H1 (cell line): ENCODE measurements around the gene RRBP1. TPM values are rescaled to one million over a fixed set of nuclear protein-coding genes. Genes with fewer than 3 reads are reported as not detected.
A peak's percentile ranks its signal among the peaks of the same experiment; 100 is the strongest.

Experiments
- CTCF ChIA-PET: fragments of 300-600 bp; sonication (Branson Sonifier 250); formaldehyde crosslinking; loops from one replicate; lab custom pipeline; 2021; ENCODE audit not compliant: partially characterized antibody; lab: Charles Lee
- POLR2A ChIA-PET: fragments of 300-600 bp; sonication (Branson Sonifier 250); formaldehyde crosslinking; loops from one replicate; lab custom pipeline; 2021; ENCODE audit warnings: inconsistent platforms; ENCODE audit not compliant: partially characterized antibody; lab: Charles Lee
- DNase-seq, 2 experiments: peaks; one replicate each; pipeline versions ENCODE4 v3.0.0 to v3.0.0-alpha.2; 2010 to 2022; ENCODE audit warnings: low spot score in 2 of 2, low read depth in 1 of 2, mixed read lengths in 1 of 2
- FAIRE-seq: peaks from 2 replicates; lab custom pipeline; 2011; peaks lifted over from hg19 to GRCh38; lab: Jason Lieb, UNC
- H2AFZ ChIP-seq: 2 replicates; pipeline ENCODE4 v1.8.1; 2012; ENCODE audit warnings: low read length, inconsistent platforms
- H2AK5ac ChIP-seq: 2 replicates; pipeline ENCODE4 v1.6.1; 2013; ENCODE audit warnings: low read depth, low read length
- H2BK120ac ChIP-seq: replicated peaks from 2 replicates; pipeline ENCODE3; 2013; ENCODE audit warnings: low read depth, low read length, inconsistent platforms
- H2BK12ac ChIP-seq: 2 replicates; pipeline ENCODE4 v1.6.1; 2013; ENCODE audit warnings: low read depth, low read length
- H2BK15ac ChIP-seq: 2 replicates; pipeline ENCODE4 v1.6.1; 2013; ENCODE audit warnings: low read length
- H2BK20ac ChIP-seq: 2 replicates; pipeline ENCODE4 v1.6.1; 2013; ENCODE audit warnings: low read length
- H2BK5ac ChIP-seq: 2 replicates; pipeline ENCODE4 v1.6.1; 2013; ENCODE audit warnings: low read depth, low read length
- H3K14ac ChIP-seq: 2 replicates; pipeline ENCODE4 v1.6.1; 2013; ENCODE audit warnings: inconsistent platforms; ENCODE audit not compliant: insufficient read length
- H3K18ac ChIP-seq: 2 replicates; pipeline ENCODE4 v1.6.1; 2013; ENCODE audit warnings: low read length; ENCODE audit errors: extremely low read depth
- H3K23ac ChIP-seq: 2 replicates; pipeline ENCODE4 v1.6.1; 2013; ENCODE audit warnings: inconsistent platforms; ENCODE audit not compliant: insufficient read length
- H3K23me2 ChIP-seq: 2 replicates; pipeline ENCODE4 v1.6.1; 2013; ENCODE audit warnings: low read depth, low read length
- H3K27ac ChIP-seq: 2 replicates; pipeline ENCODE4 v1.6.1; 2011; ENCODE audit warnings: low read depth, low read length, inconsistent platforms
- H3K27me3 ChIP-seq, 4 experiments: replicated peaks in 1 of 4; 1 replicate in 1 of 4; 2 replicates in 3 of 4; pipeline versions ENCODE4 v1.6.1 to v1.8.1; 2011 to 2013; ENCODE audit warnings: low read length in 3 of 4, mild to moderate bottlenecking in 3 of 4, inconsistent platforms in 2 of 4, mixed read lengths in 2 of 4, moderate library complexity in 1 of 4; ENCODE audit not compliant: control insufficient read depth in 3 of 4, insufficient read depth in 3 of 4; ENCODE audit errors: extremely low read depth in 1 of 4
- H3K36me3 ChIP-seq, 4 experiments: 2 replicates each; pipeline versions ENCODE4 v1.6.1 to v1.8.1; 2011 to 2013; ENCODE audit warnings: mild to moderate bottlenecking in 4 of 4, low read length in 3 of 4, moderate library complexity in 2 of 4, control low read depth in 1 of 4, inconsistent platforms in 1 of 4; ENCODE audit not compliant: insufficient read depth in 4 of 4, control insufficient read depth in 2 of 4
- H3K4ac ChIP-seq: replicated peaks from 2 replicates; pipeline ENCODE3; 2013; ENCODE audit warnings: low read length, low read depth, mixed read lengths, inconsistent platforms; ENCODE audit not compliant: insufficient read length
- H3K4me1 ChIP-seq, 4 experiments: replicated peaks in 1 of 4; 1 replicate in 1 of 4; 2 replicates in 3 of 4; pipeline versions ENCODE4 v1.6.1 to v1.8.1; 2011 to 2013; ENCODE audit warnings: low read length in 3 of 4, inconsistent platforms in 2 of 4, mixed read lengths in 1 of 4; ENCODE audit not compliant: insufficient read depth in 4 of 4, control insufficient read depth in 3 of 4
- H3K4me2 ChIP-seq, 2 experiments: 2 replicates each; pipeline versions ENCODE4 v1.6.1 to v1.8.1; 2011 to 2013; ENCODE audit warnings: low read depth in 2 of 2, low read length in 2 of 2, control low read depth in 1 of 2, inconsistent platforms in 1 of 2, mild to moderate bottlenecking in 1 of 2; ENCODE audit not compliant: insufficient read depth in 1 of 2
- H3K4me3 ChIP-seq, 4 experiments: fragments of 200-600, 300-600 bp in 1 of 4; sonication (generic), shearing (Covaris generic), sonication (Bioruptor Twin) in 1 of 4; 2 replicates each; pipeline versions ENCODE4 v1.5.1 to v1.8.1; 2011 to 2016; ENCODE audit warnings: low read length in 4 of 4, low read depth in 3 of 4, control low read depth in 2 of 4, inconsistent platforms in 2 of 4, mild to moderate bottlenecking in 2 of 4, mixed read lengths in 1 of 4, moderate library complexity in 1 of 4; ENCODE audit not compliant: insufficient read depth in 2 of 4; ENCODE audit errors: extremely low read depth in 1 of 4
- H3K56ac ChIP-seq: replicated peaks from 2 replicates; pipeline ENCODE3; 2013; ENCODE audit warnings: low read depth, mild to moderate bottlenecking, mixed read lengths, low read length, inconsistent platforms; ENCODE audit not compliant: insufficient read length
- H3K79me1 ChIP-seq: 2 replicates; pipeline ENCODE4 v1.6.1; 2013; ENCODE audit warnings: low read depth, low read length, control low read depth
- H3K79me2 ChIP-seq, 2 experiments: 2 replicates each; pipeline versions ENCODE4 v1.6.1 to v1.8.1; 2012 to 2013; ENCODE audit warnings: low read length in 2 of 2, mild to moderate bottlenecking in 2 of 2, inconsistent platforms in 1 of 2; ENCODE audit not compliant: insufficient read depth in 2 of 2, control insufficient read depth in 1 of 2
- H3K9ac ChIP-seq, 4 experiments: replicated peaks in 1 of 4; 1 replicate in 1 of 4; 2 replicates in 3 of 4; pipeline versions ENCODE4 v1.6.1 to v1.8.1; 2011 to 2013; ENCODE audit warnings: low read depth in 3 of 4, low read length in 3 of 4, control low read depth in 2 of 4, mild to moderate bottlenecking in 2 of 4, moderate library complexity in 2 of 4, inconsistent platforms in 1 of 4; ENCODE audit errors: extremely low read depth in 1 of 4
- H3K9me3 ChIP-seq, 2 experiments: 2 replicates each; pipeline versions ENCODE4 v1.6.1 to v1.8.1; 2012 to 2013; ENCODE audit warnings: mild to moderate bottlenecking in 2 of 2, moderate library complexity in 2 of 2, control low read depth in 1 of 2, inconsistent platforms in 1 of 2, low read depth in 1 of 2, low read length in 1 of 2, mixed read lengths in 1 of 2; ENCODE audit not compliant: insufficient read depth in 2 of 2
- H4K20me1 ChIP-seq, 2 experiments: replicated peaks in 1 of 2; 2 replicates each; pipeline versions ENCODE3 to v1.8.1; 2011 to 2013; ENCODE audit warnings: inconsistent platforms in 2 of 2, low read length in 2 of 2, mild to moderate bottlenecking in 1 of 2; ENCODE audit not compliant: insufficient read depth in 2 of 2, control insufficient read depth in 1 of 2
- H4K5ac ChIP-seq: 2 replicates; pipeline ENCODE4 v1.6.1; 2013; ENCODE audit warnings: low read length, low read depth, mixed read lengths, inconsistent platforms; ENCODE audit not compliant: insufficient read length
- H4K8ac ChIP-seq: 2 replicates; pipeline ENCODE4 v1.8.0; 2013; ENCODE audit warnings: mild to moderate bottlenecking, moderate library complexity, low read length, inconsistent platforms; ENCODE audit not compliant: insufficient read depth; ENCODE audit errors: extremely low read depth
- H4K91ac ChIP-seq: replicated peaks from 2 replicates; pipeline ENCODE3; 2013; ENCODE audit warnings: low read length, mixed read lengths, inconsistent platforms; ENCODE audit not compliant: insufficient read length
- HDAC6 ChIP-seq: IDR thresholded peaks from one replicate; pipeline ENCODE4 v1.7.1; 2012; ENCODE audit warnings: low read depth, mild to moderate bottlenecking, inconsistent platforms, low read length, moderate library complexity
- WGBS, 2 experiments: shearing (Covaris generic) in 1 of 2; methylation state at CpG; one replicate each; pipeline versions ENCODE4 v1.1.6 to v1.1.7; 2013 to 2015; ENCODE audit warnings: low lambda C conversion rate in 2 of 2, mixed read lengths in 2 of 2, inconsistent platforms in 1 of 2, low coverage in 1 of 2, missing lambda C conversion rate in 1 of 2; ENCODE audit not compliant: insufficient replicate concordance in 2 of 2, insufficient coverage in 1 of 2, insufficient read length in 1 of 2; ENCODE audit errors: extremely low coverage in 1 of 2, missing lambda C conversion rate in 1 of 2; 5-methylcytosine and 5-hydroxymethylcytosine counted together
- polyA plus RNA-seq, 7 experiments: library from polyadenylated mRNA; depleted of rRNA in 3 of 7; stranded (reverse) in 5 of 7; unstranded in 2 of 7; fragments of >200 nt in 5 of 7; fragments of 200-250 nt in 2 of 7; gene quantifications; 1 replicate in 5 of 7; 2 replicates in 1 of 7; 4 replicates in 1 of 7; pipeline versions ENCODE4 v1.2.1 to v1.2.3, GENCODE V29; 2011 to 2013; ENCODE audit warnings: missing spikeins in 2 of 7, mixed read lengths in 2 of 7
- total RNA-seq: library from RNA; stranded (reverse); fragmentation: NEBNext Ultra II Directional; extraction: Animal tissue kit (Norgen Biotek cat#: 25700); gene quantifications from 2 replicates; pipeline ENCODE4 v1.2.1, GENCODE V29; 2021

Gene RRBP1
- total and polyA plus RNA-seq, 2 of the 8 experiments (the other 6 are each of a cell fraction or from before 2014, with no cell fraction given): 15.9 to 157 TPM

DNA sequence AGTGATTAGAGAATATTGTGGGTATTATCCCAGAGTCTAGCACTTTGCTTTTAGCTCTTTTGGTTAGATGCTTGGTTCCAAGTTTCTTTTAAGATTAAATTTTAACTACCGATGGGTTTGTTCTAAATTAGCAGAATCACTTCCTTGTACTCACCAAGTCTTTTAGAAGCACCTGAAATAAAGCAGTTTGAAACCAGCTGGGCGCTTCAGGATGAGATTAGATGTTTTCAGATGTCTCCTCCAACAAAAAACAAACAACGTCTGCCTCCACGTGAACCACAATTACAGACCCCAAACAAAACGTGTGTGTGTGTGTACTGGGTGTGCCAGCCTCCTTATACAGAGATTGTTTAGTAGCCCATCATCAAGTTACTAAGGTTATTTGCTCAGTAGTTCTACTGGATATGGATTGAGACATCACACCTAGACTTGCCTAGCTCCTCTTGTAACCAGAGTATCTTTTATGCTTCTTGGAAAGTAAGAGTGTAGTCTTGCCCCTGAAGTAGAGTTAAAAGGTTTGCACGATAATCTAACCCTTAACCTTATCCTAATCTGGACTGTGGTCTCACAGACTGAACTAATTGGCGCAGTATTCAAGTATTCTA lies 109.9 kb downstream of the RRBP1 start:
- Histone ChIP-seq H4K5ac (no peak overlapping the region), H3K4me2 (peak overlapping the region; percentile 78 to 91), H2AFZ (no peak overlapping the region), H3K79me1 (no peaks in the 10 kb centered on the region; the same call in 1 of the 2 replicates), H2BK12ac (no peak overlapping the region; the same call in 1 of the 2 replicates), H3K4me1 (peaks cover 3 to 29% (median 17%) of the 10 kb centered on the region in 4 experiments; a peak in 6 of 7 replicates), H2BK5ac (peak overlapping the region; percentile 14; the same call in 1 of the 2 replicates), H4K20me1 (peaks cover 0 to 9% of the 10 kb centered on the region in 2 experiments), H4K8ac (no peak overlapping the region), H3K27me3 (no peaks in the 10 kb centered on the region), H3K4ac (no peak overlapping the region), H3K23ac (no peak overlapping the region), H3K18ac (no peak overlapping the region), H3K9me3 (no peaks in the 10 kb centered on the region), H3K9ac (peak overlapping the region in 1 of 4 experiments; percentile 12; a peak in 1 of 7 replicates), H3K27ac (no peak overlapping the region), H3K4me3 (peak overlapping the region in 2 of 4 experiments; percentile 92 to 93; a peak in 3 of 8 replicates), H2AK5ac (no peak overlapping the region), H3K14ac (no peak overlapping the region), H2BK15ac (no peak overlapping the region), H2BK120ac (no peak overlapping the region), H3K56ac (no peak overlapping the region), H4K91ac (no peak overlapping the region), H2BK20ac (no peak overlapping the region), H3K79me2 (peaks cover 10 to 70% of the 10 kb centered on the region in 2 experiments; a peak in 3 of 4 replicates), H3K23me2 (peaks cover 7% of the 10 kb centered on the region), H3K36me3 (no peaks in the 10 kb centered on the region)
- DNase-seq: no peak
- FAIRE-seq: no peak
- ChIA-PET CTCF (interaction anchor here (1.1 to 3.2 kb wide), 8 partner anchors 10 to 45 kb away, joined by 3 to 23 read pairs (median 12); no protein-coding TSS in a partner anchor), POLR2A (interaction anchor here (0.7 to 4.3 kb wide), 10 partner anchors 11 to 364 kb away, joined by 3 to 23 read pairs (median 8); partner anchors contain the start of gene BFSP1)
- 63% methylated on average over 7 of the region's 7 CpGs; no CpG with 5 or more reads in 1 of the 2 experiments for WGBS, 2 experiments
- no peak for TF ChIP-seq HDAC6
